ENCODE measurements around the gene SSBP2.
A peak's percentile ranks its signal among the peaks of the same experiment; 100 is the strongest.

The SSBP2 gene

DNA sequence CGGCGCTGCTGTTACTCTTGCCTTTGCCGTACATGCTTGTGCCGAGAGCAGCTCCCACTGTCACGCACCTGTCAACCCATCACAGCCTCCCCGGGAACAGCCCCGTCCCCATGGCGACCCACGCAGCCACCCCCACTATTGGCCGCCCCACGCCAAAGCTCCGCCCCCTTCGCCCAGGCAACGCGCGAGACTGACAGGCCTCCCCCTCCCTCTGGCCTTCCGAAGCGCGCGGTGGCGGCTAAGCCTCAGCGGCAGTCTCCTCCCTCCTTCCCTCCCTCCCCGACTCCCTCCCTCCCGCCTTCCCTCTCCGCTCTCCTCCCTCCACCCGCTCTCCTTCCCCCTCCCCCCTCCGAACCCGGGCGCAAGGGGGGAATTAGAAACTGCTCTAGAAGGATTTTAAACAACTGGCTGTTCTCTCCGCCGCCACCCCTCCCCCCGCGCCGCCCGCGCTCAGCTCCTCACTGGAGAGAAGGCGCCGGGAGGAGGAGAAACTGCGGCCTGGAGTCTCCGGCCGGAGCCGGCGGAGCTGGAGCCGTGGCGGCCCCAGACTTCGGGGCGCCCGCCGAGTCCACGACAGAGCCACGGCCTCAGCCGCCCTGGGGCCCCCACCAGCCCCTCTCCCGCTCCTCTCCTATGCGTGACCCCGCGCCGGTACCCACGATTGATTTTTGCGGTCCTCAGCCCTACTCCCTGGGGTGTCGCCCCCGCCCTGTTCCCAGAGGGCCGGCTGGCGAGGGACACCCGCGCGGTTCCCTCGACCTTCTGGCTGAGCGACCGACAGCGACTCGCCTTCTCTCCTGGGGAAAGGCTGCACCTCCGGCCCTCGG, at the start of gene SSBP2:
Gene SSBP2 (minus strand): TSS at position 89 of the 827 bp plus-strand sequence. CDS start 55 bp downstream, at position 34.
- DNase-seq (ENCODE audit: low read depth, low spot score), result peak; percentile 100

DNA sequence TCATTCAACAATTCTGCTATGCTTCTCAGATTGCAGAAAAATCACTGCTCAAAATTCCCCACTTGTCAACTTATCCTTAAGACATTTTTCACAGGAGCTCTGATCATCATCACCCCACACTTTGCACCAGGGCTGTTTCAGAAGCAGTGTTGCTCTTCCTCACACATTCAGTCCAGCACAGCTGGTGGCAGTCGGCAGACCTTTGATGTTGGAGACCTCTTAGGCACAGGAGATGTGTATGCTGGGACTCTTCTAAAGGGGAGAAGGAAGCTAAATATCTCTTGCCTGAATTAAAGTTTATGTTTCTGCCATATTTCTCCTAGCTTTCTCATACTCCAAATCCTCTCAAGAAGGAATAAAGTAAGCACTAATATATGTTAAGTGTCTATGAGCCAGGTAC, 44.8 kb upstream of the SSBP2 start:
- DNase-seq (ENCODE audit: low read depth, low spot score), result no peak

DNA sequence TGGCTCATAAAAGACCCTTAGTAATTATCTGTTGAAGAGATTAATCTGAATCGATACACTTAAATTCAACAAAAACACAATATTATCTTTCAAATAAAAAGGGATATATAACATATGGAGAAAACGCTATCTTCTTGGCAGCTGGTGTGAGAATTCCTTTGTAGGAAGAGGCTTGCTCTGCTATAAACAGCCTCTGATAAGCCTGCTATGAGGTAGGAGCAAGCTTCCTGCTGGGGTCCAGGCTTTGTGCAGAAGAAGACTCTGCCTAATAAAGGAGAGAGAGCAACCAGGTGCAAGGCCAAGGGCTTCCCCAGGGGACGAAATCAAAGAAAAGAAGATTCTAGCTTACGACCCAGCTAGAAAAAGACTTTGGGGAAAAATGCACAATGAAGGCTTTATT, 43.3 kb upstream of the SSBP2 start:
- DNase-seq (ENCODE audit: low read depth, low spot score), result no peak

DNA sequence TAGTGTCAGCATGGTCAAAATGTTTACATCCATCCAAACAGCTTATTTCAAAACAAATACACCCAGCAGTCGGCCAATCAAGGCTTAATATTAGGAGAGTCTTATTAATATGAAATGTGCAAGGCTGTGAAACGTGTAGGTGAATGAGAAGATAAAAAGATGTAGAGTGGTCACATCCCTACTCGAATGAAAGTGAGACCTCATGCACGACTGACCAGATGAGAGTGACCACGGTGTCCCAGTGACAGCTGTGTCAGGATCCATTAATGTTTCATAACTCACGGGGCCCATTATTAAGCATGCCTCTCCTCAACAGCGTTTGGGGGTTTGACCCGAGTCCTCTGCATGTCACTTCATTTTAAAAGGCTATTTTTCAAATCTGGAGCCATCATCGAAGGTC, 39.4 kb upstream of the SSBP2 start:
- DNase-seq (ENCODE audit: low read depth, low spot score), result no peak

DNA sequence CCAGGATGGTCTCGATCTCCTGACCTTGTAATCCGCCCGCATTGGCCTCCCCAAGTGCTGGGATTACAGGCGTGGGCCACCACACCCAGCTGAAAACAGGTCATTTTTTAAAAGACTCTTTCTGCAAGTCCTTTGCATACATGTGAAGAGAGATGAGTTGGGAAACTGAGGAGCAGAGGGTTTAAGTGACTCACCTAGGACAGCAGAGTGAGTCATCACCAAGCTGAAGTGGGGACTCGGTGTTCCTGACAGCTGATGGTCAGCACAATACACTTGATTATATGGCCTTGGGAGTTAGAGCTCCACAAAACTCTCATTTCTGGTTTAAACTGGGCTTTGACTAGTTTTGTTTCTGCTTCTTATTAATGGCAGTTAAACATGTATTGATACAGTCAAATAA, 38.1 kb upstream of the SSBP2 start:
- DNase-seq (ENCODE audit: low read depth, low spot score), result peak; percentile 33

DNA sequence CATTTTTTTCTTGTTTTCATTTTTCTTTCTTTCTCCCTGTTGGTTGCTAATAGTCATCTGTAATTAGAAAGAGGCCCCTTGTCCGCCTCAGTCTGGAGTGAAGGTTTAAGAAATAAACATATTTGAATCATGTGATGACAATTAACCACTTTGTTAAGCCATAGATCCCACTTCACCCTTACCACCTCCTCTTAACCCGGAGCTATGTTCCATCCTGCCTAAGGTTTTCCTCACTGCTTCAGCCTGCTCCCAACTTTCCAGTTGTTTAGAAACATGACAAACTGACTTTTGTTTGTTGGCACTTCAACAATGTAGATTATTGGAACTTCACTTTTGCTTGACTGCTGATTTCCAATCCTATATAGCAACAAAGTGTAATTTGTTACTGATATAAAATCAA, 37.4 kb upstream of the SSBP2 start:
- no peak for DNase-seq (ENCODE audit: low read depth, low spot score)

DNA sequence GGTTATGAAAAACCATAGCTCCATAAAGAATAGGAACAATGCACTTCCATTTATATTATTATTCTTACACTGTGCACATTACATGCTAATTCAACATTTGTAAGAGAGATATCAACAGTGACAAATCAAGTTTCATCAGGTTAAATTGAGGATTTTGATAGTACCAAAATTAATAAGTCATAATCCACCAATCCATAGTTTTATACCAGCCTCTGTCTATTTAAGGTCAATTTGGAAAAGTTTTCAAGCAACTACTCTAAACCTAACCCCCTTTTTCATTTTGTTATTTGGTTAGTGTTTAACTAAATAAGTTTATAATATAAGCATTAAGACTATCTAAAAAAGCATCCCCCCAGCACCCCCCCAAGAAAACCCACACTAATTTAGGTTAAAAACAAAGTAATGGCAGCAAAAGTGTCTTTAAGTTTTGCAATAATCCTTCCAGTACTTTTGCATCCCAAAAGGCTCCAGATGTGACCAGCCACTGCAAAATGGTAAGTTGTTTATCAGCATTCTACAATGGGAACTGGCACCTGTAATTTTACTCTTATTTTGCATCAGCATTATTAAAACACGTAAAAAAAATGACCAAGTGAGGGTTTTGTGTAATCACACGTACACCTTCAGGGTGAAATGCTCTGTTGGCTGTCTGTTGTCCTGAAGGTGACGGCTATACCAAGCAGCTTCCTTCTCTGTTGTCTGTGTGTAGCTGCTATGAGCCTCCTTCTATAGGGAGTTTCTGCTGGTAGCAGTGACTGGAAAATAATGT, 36.8 kb upstream of the SSBP2 start:
- DNase-seq (ENCODE audit: low read depth, low spot score), result peak; percentile 78

DNA sequence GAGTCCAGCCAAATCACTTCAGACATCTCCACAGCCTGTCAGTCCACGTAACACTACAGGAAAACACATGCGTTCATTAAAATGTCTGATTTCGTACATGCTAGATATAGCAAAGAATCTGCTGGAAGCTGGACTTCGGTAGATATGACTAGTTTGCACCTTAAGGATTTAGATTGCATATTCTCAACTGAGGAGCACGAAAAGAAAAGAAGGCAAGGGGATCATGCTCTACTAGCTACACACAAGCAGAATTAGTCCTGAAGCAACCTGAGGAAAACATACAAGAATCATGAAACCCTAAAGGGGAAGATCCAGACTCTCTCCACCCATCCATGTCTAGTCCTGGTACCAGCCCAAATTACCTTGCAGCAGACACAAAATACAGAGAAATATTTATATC, 36.1 kb upstream of the SSBP2 start:
- no peak for DNase-seq (ENCODE audit: low read depth, low spot score)

DNA sequence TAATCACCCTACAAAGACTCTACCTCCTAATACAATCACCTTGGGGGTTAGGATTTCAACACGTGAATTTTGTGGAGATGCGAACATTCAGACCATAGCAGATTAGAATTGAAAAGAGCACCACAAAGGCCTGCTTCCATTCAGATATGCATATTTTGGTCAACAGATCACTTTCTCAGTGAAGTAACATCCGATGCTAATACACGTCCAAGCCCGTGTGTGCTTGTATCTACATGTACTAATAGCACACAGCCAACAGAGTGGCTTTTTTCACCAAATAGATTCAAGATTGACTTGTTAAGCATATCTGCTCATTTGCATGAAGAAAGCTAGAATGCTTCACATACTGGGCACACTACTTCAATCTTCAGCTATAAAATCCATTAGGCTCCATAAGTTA, 35.6 kb upstream of the SSBP2 start:
- DNase-seq (ENCODE audit: low read depth, low spot score), result no peak

DNA sequence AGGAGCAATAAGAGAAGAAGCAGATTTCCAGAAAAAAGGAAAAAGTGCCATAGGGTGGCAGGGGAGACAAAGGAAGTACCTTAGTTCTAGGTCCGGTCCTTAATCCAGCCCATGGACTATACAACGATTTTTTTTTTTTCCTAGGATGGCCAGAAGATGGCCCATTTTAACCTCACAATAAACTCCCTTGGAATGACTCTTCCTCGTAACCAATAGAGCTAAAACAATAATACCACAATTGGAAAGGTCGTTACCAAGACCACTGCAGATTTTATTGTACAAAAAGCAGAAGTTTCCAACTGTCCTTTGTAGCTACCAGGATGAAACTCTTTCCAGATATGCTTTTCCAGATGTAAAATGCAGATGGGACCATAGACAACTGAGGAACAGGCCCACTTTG, 34.4 kb upstream of the SSBP2 start:
- DNase-seq (ENCODE audit: low read depth, low spot score), result no peak

DNA sequence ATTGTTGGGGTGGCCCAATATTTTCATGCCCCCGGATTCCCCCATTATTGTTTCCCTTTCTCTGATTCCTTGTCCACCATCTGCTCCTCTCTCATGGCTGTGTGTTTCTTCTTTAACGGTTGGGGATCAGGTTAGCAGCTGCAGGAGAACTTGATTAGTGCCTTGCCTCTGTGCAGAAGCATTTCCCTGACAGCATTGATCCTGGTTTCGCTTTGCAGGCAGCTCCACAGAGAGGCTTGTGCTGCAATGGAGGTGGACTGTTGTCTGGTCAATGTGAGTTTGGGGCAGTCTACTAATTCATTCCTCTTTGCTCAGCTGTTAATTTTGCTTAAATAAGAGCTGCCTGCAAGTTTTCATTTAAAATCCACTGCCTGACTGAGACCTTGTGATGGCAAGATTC, 32.5 kb upstream of the SSBP2 start:
- DNase-seq (ENCODE audit: low read depth, low spot score), result no peak

DNA sequence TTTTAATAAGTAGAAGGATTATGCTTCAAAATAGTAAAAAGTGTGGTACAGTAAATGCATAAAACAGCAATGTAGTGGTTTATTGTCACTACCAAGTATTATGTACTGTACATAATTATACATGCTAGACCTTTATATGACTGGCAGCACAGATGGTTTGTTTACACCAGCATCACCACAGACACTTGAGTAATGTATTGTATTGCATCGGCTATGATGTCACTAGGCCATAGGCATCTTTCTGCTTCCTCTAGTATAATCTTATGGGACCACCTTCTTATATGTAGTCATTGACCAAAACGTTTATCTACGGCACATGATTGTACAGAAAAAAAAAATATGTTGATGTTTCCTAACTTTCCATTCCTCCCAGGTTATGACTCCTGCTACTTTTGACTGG, 31.9 kb upstream of the SSBP2 start:
- no peak for DNase-seq (ENCODE audit: low read depth, low spot score)

DNA sequence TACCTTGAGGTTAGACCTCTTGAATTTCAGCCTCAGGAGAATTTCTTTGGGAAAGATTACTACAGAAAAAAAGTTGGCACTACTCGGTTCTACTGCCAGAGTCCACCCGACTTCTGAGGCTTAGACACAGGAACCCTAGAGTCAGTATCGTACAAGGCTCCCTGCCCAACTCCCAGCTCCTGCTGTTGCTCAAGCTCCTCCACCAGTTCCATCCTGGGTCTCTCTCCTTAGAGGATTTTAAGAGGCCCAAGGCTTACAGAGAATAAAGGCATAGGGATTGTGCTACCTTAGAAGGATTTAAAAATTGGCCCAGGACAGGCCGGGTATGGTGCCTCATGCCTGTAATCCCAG, 29.0 kb upstream of the SSBP2 start:
- DNase-seq (ENCODE audit: low read depth, low spot score), result no peak

DNA sequence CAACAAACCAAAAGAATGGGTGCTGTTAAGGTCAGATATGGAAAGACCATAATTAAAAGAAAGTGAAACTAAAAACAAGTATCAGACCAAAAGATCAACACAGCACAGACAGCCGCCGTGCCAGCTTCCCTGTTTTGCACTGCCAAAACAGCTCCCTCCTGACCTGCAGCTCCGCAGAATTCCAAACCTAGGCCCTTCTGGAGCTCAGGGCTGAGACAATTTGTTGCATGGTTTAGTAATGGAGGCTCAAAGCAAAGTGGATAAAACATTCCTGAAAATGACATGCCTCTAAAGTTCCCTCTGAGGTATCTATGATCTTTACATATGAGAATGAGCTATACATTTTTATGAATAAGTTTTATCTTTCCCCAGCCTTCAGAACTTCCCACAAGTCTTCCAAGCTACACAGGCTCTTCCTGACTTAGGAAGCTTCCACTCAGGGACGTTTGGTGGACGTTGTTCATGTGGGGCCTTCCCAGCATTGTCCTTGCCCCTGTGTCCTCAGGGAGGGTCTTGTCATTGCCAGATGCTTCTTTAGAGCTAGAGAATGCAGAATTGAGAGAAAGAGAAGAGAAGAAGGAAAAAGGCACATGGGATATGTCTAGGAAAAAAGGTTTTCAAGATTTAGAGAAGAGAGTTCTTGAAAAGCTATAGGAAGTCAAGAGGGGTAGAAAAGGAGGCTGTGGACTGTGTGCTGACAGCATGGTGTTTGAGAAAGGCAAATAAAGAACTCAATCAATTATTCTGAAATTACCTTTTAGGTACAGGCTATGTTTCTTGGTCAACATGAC, 28.4 kb upstream of the SSBP2 start:
- DNase-seq (ENCODE audit: low read depth, low spot score), result peak; percentile 64

DNA sequence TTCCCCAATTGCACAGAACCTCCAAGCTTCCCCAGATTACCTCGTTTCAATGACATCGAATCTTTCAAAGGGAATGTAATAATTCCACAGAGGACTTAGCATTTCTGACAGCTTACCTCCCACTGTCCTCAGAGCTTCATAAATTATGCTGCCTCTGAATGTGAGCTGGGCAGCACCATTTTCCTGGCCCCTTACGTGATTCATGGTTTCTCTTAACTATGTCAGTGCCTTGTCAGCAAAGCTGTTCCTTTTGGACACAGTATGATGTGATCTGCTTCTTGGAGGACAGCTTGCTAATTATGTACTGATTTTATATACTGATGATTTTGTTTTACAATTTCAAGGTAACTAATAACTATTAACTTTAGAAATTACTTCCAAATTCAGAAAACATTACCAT, 27.7 kb upstream of the SSBP2 start:
- DNase-seq (ENCODE audit: low read depth, low spot score), result peak; percentile 62

DNA sequence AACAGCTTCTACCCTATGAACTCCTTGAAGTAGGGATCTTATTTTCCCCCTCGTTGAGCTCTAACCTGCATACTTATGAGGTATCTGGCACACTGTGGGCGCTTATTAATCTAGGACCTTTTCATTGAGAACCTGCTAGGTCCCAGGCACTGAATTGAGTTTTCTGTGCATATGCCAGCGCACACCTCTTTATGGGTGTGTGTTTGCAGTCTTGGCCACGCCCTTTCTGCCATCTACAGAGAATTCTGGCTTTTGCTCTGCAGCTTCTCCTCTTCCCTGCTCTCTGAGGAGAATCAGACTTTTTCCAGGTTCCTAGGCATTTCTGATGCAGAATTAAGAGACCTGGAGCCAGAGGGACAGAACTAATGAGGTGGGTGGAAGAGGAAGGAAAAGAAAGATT, 25.4 kb upstream of the SSBP2 start:
- no peak for DNase-seq (ENCODE audit: low read depth, low spot score)

DNA sequence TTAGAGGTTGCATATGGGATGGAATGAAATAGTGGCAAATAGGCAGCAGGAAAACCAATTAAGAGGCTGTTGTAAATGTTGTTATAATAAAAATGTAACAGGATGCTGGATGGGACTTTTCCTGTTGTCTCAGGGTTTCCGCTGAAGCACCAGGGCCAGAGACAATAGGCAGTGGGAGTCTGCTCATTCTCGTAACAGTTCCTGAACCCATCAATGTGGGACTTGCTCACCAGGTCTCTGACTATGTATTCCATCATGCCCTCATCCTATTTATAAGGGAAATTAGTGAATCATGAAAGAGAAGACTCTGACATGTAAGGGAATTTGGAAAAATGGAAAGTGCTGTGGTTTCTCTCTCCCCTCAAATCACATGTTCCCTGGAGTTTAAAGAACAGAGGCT, 23.5 kb upstream of the SSBP2 start:
- no peak for DNase-seq (ENCODE audit: low read depth, low spot score)

DNA sequence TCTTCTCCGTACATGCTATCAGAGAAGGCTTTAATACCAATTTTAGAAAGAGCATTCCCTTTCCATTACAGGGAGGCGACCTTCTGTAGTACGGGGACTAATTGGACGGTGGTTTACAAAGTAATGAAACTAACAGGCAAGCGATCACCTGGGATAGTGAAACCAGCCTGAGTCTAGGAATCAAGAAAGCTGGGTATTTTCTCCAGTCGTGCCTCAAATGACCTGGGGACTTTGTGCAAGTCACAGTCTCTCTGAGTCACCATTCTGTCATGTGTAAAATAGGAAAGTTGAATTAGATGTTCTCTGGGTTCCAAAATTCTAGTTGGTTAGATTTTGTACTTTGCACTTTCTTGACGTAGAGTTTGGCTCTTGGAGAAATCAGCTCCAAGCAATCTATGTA, 22.7 kb upstream of the SSBP2 start:
- no peak for DNase-seq (ENCODE audit: low read depth, low spot score)

DNA sequence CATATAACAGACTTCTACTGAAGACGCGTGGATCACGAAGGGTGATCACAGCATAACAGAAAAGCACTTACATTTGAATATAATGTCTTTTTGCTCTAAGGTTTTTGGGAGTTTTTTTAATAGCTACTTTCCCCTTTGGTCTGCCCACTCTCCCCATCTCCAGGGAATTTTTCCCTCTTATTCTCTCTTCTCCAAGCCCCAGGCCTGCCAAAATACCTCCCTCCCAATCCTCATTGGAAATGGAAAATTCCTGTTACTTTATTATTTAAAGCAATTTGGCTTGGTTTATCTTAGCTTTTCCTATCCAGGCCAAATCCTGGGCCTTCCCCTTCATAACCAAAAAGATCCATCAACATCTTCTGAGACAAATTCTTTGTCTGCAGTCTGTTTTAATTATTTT, 22.3 kb upstream of the SSBP2 start:
- DNase-seq (ENCODE audit: low read depth, low spot score), result no peak

DNA sequence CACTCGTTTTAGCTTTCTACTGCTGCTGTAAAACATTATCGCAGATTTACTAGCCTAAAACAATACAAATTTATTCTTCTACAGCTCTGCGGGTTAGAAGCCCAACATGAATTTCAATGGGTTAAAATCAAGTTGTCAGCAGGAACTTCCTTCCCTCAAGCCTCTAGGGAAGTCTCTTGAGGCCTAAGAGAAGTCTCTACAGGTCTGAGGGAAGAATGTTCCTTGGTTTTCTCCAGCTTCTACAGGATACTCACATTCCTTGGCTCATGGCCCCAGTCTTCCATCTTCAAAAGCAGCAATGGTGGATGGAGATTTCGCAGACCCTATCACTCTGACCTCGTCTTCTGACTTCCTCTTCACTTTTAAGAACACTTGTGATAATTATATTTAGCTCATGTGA, 21.6 kb upstream of the SSBP2 start:
- no peak for DNase-seq (ENCODE audit: low read depth, low spot score)

DNA sequence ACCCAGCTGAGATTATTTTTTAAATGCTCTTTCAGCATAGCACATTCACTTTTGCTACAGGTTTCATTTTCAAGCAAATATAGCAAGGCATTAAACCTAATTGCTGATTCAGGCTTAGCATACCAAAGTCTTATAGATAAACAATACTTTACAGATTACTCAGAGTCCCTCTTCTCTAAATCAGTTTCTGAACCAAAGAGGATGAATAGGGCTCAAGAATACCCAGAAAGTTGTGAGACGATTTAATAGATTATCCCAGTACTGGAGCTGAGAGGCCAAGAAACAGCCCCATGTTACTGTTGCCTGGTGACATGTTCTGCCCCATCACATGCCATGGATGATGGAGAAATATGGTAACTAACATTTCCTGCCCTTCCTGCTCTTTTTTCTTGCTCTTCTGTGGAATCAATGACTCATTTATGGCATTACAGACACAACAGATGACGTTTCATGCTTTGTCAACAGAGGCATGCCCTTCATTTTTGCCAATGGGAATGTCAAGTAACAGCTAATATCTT, 18.1 kb upstream of the SSBP2 start:
- peak; percentile 79 for DNase-seq (ENCODE audit: low read depth, low spot score)

DNA sequence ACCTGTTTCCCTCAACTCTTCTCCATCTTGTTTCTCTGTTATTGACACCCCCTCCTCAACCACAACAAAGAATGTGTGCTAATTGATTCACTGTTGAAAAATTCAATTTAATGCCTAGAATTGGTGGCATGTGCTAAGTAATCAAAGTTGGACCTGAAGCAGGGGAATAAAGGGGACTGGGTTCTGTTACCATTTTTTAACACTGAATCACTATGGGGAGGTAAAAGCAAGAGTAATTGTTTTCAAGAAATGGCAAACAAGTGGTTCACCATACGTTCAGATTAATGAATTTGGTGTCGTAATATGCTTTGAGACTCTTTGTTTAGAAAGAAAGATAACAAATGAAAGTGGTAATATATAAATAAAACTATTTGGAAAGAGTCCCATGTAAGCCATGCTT, 17.0 kb upstream of the SSBP2 start:
- DNase-seq (ENCODE audit: low read depth, low spot score), result peak; percentile 54
